GM12878 (cell line): ENCODE results near the gene ZMYND11. TPM values are rescaled to one million over a fixed set of nuclear protein-coding genes. Genes with fewer than 3 reads are reported as not detected.

Experiments used
- ATAC-seq: fragments of 200-7000 bp; cut with Tn5 transposase; 3 replicates; pipeline ENCODE4 v1.9.1; 2020; ENCODE audit warnings: mild to moderate bottlenecking, moderate library complexity
- BruUV-seq: library from RNA; stranded (reverse); fragments of 400-500 nt; replicated peaks from 2 replicates; lab custom pipeline; 2021; lab: Mats Ljungman, UMichigan
- CTCF ChIA-PET: fragments of 300-600 bp; sonication (Branson Sonifier 250); formaldehyde crosslinking; extraction: SDS; loops from one replicate; lab custom pipeline; 2021; ENCODE audit warnings: inconsistent platforms; lab: Yijun Ruan, JAX
- POLR2A ChIA-PET: fragments of 350-600 bp; formaldehyde crosslinking; extraction: SDS; loops from one replicate; lab custom pipeline; 2021; ENCODE audit warnings: inconsistent platforms; lab: Charles Lee
- RAD21 ChIA-PET: fragments of 300-600 bp; sonication (Branson Sonifier 250); formaldehyde crosslinking; loops from one replicate; lab custom pipeline; 2023; ENCODE audit warnings: antibody characterized with exemption; ENCODE audit not compliant: unreplicated experiment; lab: Charles Lee
- SMC1A ChIA-PET: fragments of 300-600 bp; sonication (Branson Sonifier 250); formaldehyde crosslinking; loops from one replicate; lab custom pipeline; 2023; ENCODE audit not compliant: unreplicated experiment, uncharacterized antibody; lab: Charles Lee
- DNase-seq: peaks from one replicate; pipeline ENCODE4 v3.0.0-alpha.2; 2011; ENCODE audit warnings: low read depth, low spot score
- FAIRE-seq: peaks from 3 replicates; lab custom pipeline; 2011; peaks lifted over from hg19 to GRCh38; lab: Jason Lieb, UNC
- H2AFZ ChIP-seq: 2 replicates; pipeline ENCODE4 v1.6.0; 2011; ENCODE audit warnings: low read depth, low read length, control low read depth; ENCODE audit not compliant: control insufficient read depth
- H3K27ac ChIP-seq: 2 replicates; pipeline ENCODE4 v1.5.1; 2011; ENCODE audit warnings: control low read depth; ENCODE audit not compliant: control insufficient read depth, insufficient read depth
- H3K27me3 ChIP-seq, 2 experiments: replicated peaks in 1 of 2; 2 replicates each; pipeline versions ENCODE4 v1.6.0 to v1.6.1; 2011; ENCODE audit warnings: low read length in 1 of 2; ENCODE audit not compliant: control insufficient read depth in 2 of 2, insufficient read depth in 2 of 2
- H3K36me3 ChIP-seq, 2 experiments: 2 replicates each; pipeline ENCODE4 v1.5.1; 2011; ENCODE audit warnings: low read length in 1 of 2; ENCODE audit not compliant: control insufficient read depth in 2 of 2, insufficient read depth in 2 of 2
- H3K4me1 ChIP-seq: 2 replicates; pipeline ENCODE4 v1.6.1; 2011; ENCODE audit warnings: mild to moderate bottlenecking, low read length, moderate library complexity, mixed read lengths; ENCODE audit not compliant: control insufficient read depth, insufficient read depth
- H3K4me2 ChIP-seq: 2 replicates; pipeline ENCODE4 v1.6.0; 2011; ENCODE audit warnings: control low read depth; ENCODE audit not compliant: control insufficient read depth, insufficient read depth
- H3K4me3 ChIP-seq: fragments of 200-600 bp; sonication (generic); 2 replicates; pipeline ENCODE4 v1.5.1; 2016
- H3K79me2 ChIP-seq: 2 replicates; pipeline ENCODE4 v1.6.0; 2011; ENCODE audit warnings: low read length; ENCODE audit not compliant: control insufficient read depth, insufficient read depth
- H3K9ac ChIP-seq: 2 replicates; pipeline ENCODE4 v1.8.0; 2011; ENCODE audit warnings: low read length, control low read depth, mixed read lengths; ENCODE audit not compliant: control insufficient read depth, insufficient read depth
- H3K9me3 ChIP-seq: replicated peaks from 3 replicates; pipeline ENCODE4 v1.5.1; 2011; ENCODE audit warnings: mild to moderate bottlenecking, low read length; ENCODE audit not compliant: control insufficient read depth, insufficient read depth
- H4K20me1 ChIP-seq: 2 replicates; pipeline ENCODE4 v1.6.0; 2011; ENCODE audit not compliant: control insufficient read depth, insufficient read depth
- BRCA1 ChIP-seq: IDR thresholded peaks from 2 replicates; pipeline ENCODE4 v1.6.1; 2011; ENCODE audit warnings: low read depth, low read length, improper control_type of control experiment
- GATAD2B ChIP-seq: fragments of 450-650 bp; conservative IDR thresholded peaks from 2 replicates; pipeline ENCODE4 v1.6.1; 2017; ENCODE audit warnings: low read depth, mild to moderate bottlenecking, moderate library complexity
- NR2C1 ChIP-seq: fragments of 450-650 bp; IDR thresholded peaks from 2 replicates; pipeline ENCODE4 v1.6.1; 2017; ENCODE audit warnings: antibody characterized with exemption, mild to moderate bottlenecking, moderate library complexity
- SREBF1 ChIP-seq: IDR thresholded peaks from 2 replicates; pipeline ENCODE4 v1.6.1; 2012; ENCODE audit warnings: mild to moderate bottlenecking, low read length
- SREBF2 ChIP-seq: IDR thresholded peaks from 2 replicates; pipeline ENCODE4 v1.6.1; 2012; ENCODE audit warnings: mild to moderate bottlenecking, low read length
- ZNF24 ChIP-seq: fragments of 450-650 bp; IDR thresholded peaks from 2 replicates; pipeline ENCODE4 v1.6.1; 2017; ENCODE audit warnings: antibody characterized with exemption, mild to moderate bottlenecking
- WGBS: methylation state at CpG from one replicate; pipeline ENCODE4 v1.1.6; 2016; ENCODE audit warnings: low lambda C conversion rate; ENCODE audit not compliant: insufficient replicate concordance, insufficient coverage; ENCODE audit errors: missing lambda C conversion rate; 5-methylcytosine and 5-hydroxymethylcytosine counted together
- in situ Hi-C: fragments of 300-500 bp; cut with MboI; formaldehyde crosslinking; loops from 9 replicates; pipeline ENCODE4 v1.14.3; 2018; ENCODE audit warnings: mixed read lengths
- intact Hi-C: fragments of 100-400 bp; cut with micrococcal nuclease; formaldehyde crosslinking; loops from one replicate; pipeline ENCODE4 v1.14.2; 2022; ENCODE audit not compliant: unreplicated experiment
- polyA plus RNA-seq, 11 experiments: library from polyadenylated mRNA; depleted of rRNA in 4 of 11; unstranded in 6 of 11; stranded (reverse) in 5 of 11; fragments of >200 nt; fragmentation: Nextera tagmentation in 4 of 11; fragmentation: Illumina TruSeq in 1 of 11; extraction: Ambion mirVana in 4 of 11; extraction: Trizol in 1 of 11; gene quantifications; 1 replicate in 1 of 11; 2 replicates in 10 of 11; pipeline versions ENCODE4 v1.2.1 to v1.2.3, GENCODE V29; 2011 to 2016; ENCODE audit warnings: inconsistent platforms in 2 of 11, missing spikeins in 2 of 11, low read depth in 1 of 11
- total RNA-seq, 4 experiments: library from RNA; depleted of rRNA in 3 of 4; stranded (reverse); fragments of >200 nt in 3 of 4; fragmentation: Illumina TruSeq in 1 of 4; extraction: Trizol in 1 of 4; gene quantifications; 2 replicates each; pipeline versions ENCODE4 v1.2.1 to v1.2.3, GENCODE V29; 2013 to 2021
- TF ChIP-seq, protein P1 (sequence below): fragments of 450-650 bp; IDR thresholded peaks from 2 replicates; pipeline ENCODE4 v1.6.1; 2018; ENCODE audit warnings: borderline replicate concordance, mild to moderate bottlenecking; ENCODE audit not compliant: partially characterized antibody
- TF ChIP-seq, protein P2 (sequence below): IDR thresholded peaks from 2 replicates; pipeline ENCODE4 v1.6.1; 2011; ENCODE audit warnings: borderline replicate concordance, low read depth, mild to moderate bottlenecking, moderate library complexity, low read length; ENCODE audit not compliant: insufficient read depth, poor library complexity, severe bottlenecking

Gene ZMYND11
- total and polyA plus RNA-seq, 10 of the 15 experiments (the other 5 are each of a cell fraction or from before 2014, with no cell fraction given): 3.3 to 24.4 (median 13.1) TPM

DNA sequence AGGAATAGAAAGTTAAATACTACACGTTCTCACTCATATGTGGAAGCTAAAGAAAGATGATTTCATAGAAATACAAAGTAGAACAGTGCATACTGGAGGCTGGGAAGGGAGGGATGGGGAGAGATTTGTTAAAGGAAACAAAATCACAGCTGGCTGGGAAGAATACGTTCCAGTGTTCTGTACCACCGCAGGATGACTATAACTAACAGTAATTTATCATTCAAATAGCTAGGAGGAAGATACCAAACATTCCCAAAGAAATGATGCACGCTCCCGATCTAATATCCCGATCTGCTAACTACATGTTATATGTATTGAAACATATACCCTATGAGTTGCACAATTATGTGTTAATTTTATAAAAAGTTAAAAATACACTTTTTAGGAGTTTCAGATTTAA, 162.3 kb downstream of the ZMYND11 start (continued):
- TF ChIP-seq, protein P1, sequence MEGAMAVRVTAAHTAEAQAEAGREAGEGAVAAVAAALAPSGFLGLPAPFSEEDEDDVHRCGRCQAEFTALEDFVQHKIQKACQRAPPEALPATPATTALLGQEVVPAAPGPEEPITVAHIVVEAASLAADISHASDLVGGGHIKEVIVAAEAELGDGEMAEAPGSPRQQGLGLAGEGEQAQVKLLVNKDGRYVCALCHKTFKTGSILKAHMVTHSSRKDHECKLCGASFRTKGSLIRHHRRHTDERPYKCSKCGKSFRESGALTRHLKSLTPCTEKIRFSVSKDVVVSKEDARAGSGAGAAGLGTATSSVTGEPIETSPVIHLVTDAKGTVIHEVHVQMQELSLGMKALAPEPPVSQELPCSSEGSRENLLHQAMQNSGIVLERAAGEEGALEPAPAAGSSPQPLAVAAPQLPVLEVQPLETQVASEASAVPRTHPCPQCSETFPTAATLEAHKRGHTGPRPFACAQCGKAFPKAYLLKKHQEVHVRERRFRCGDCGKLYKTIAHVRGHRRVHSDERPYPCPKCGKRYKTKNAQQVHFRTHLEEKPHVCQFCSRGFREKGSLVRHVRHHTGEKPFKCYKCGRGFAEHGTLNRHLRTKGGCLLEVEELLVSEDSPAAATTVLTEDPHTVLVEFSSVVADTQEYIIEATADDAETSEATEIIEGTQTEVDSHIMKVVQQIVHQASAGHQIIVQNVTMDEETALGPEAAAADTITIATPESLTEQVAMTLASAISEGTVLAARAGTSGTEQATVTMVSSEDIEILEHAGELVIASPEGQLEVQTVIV: no peak
- TF ChIP-seq NR2C1 (no peak), BRCA1 (no peak)

DNA sequence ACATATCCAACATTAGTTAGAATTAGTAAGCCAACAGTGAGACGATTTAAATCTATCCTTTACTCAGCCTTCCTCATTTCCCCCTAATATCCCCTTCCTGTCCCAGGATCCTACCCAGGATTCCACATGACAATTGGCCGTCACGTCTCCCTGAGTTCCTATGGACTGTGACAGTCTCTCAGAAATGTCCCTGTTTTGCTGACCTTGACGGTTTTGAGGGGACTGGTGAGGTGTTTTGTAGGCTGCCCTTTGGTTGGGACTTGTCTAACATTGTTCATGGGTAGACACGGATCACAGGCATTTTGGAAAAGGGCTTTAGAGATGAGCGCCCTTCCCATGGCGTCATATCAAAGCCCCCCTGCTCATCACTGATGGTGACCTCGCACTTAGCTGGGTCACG, 162.8 kb downstream of the ZMYND11 start:
- H3K4me1 ChIP-seq: peaks cover 13% of the 10 kb centered on the region
- H2AFZ ChIP-seq: no peak overlapping the region
- SMC1A ChIA-PET: no interaction called here
- no TSS peak for BruUV-seq
- RAD21 ChIA-PET: no interaction called here
- no peaks in the 10 kb centered on the region for H3K9me3 ChIP-seq
- 84% methylated on average over 9 of the region's 9 CpGs for WGBS
- CTCF ChIA-PET: no interaction called here
- H3K27ac ChIP-seq: no peak overlapping the region
- no peak for TF ChIP-seq ZNF24
- no peak for TF ChIP-seq GATAD2B
- TF ChIP-seq, protein P2, sequence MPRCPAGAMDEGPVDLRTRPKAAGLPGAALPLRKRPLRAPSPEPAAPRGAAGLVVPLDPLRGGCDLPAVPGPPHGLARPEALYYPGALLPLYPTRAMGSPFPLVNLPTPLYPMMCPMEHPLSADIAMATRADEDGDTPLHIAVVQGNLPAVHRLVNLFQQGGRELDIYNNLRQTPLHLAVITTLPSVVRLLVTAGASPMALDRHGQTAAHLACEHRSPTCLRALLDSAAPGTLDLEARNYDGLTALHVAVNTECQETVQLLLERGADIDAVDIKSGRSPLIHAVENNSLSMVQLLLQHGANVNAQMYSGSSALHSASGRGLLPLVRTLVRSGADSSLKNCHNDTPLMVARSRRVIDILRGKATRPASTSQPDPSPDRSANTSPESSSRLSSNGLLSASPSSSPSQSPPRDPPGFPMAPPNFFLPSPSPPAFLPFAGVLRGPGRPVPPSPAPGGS: peak; percentile 16
- no peak for TF ChIP-seq SREBF2
- TF ChIP-seq SREBF1: no peak
- DNase-seq (no peak), FAIRE-seq (no peak), ATAC-seq (no peak)
- H3K4me3 ChIP-seq: no peak overlapping the region
- POLR2A ChIA-PET: no interaction called here
- no peaks in the 10 kb centered on the region for H3K79me2 ChIP-seq
- in situ Hi-C loops: no loop called here
- no peaks in the 10 kb centered on the region for H4K20me1 ChIP-seq
- no peak overlapping the region for H3K4me2 ChIP-seq
- intact Hi-C loops: no loop called here
- no peaks in the 10 kb centered on the region for H3K36me3 ChIP-seq
- no peaks in the 10 kb centered on the region for H3K27me3 ChIP-seq
- H3K9ac ChIP-seq: no peak overlapping the region
